Measurements from ENCODE around the gene BCCIP.

Gene BCCIP

DNA sequence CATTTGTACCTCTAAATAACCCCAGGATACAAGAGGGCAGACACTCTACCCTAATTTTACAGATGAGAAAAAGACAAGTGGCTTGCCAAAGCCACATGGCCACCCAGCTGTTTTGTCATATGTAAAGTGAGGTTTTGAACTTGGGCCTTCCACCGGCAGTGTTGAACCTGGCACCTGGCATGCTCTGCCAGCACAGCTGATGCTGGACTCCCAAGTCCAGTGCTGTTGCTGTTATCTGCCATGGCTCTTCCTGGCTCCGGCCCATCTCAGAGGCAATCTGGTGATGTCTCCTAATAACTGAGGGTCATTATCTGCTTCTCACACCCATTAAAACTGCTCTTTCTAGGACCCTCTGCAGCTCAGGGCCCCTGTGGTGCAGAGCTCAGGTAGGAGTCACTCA, 25.0 kb downstream of the BCCIP start:
- DNase-seq, result no peak

DNA sequence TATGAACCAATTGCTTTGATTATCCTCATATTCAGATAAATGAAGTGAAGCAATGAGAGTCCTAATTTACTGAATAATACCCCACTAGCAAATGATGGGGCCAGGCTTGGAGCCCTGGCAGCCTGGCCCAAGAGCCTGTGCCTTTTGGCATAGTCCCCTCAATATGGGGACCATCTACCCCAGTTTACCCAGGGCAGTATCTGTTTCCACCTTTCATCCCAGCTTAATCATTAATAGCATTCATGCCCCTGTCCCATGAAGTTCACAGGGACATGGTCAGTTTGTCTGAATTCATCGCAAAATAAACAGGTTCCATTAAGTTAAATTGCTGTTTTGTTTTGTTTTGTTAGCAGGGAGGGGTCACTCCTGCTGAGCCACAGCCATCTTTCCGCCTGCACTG, 25.5 kb downstream of the BCCIP start:
- DNase-seq, result no peak

DNA sequence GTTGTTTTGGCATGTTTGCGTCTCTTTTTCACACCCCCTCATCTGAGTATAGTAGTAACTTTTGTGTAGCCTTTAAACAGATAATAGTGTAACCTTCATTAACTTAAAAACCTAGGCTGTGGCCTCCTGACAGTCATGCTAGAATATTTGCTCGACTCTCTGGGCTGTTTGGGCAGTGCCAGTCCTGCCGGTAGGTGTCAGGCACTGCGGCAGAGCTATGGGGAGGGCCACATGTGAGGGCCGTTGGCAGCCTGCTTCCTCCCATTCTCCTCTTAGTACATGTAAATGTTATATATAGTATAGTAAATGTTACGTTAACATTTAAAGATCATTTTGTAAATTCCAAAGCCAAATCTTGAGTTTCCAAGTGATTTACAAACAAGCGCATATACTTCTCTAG, 26.1 kb downstream of the BCCIP start:
- no peak for DNase-seq

DNA sequence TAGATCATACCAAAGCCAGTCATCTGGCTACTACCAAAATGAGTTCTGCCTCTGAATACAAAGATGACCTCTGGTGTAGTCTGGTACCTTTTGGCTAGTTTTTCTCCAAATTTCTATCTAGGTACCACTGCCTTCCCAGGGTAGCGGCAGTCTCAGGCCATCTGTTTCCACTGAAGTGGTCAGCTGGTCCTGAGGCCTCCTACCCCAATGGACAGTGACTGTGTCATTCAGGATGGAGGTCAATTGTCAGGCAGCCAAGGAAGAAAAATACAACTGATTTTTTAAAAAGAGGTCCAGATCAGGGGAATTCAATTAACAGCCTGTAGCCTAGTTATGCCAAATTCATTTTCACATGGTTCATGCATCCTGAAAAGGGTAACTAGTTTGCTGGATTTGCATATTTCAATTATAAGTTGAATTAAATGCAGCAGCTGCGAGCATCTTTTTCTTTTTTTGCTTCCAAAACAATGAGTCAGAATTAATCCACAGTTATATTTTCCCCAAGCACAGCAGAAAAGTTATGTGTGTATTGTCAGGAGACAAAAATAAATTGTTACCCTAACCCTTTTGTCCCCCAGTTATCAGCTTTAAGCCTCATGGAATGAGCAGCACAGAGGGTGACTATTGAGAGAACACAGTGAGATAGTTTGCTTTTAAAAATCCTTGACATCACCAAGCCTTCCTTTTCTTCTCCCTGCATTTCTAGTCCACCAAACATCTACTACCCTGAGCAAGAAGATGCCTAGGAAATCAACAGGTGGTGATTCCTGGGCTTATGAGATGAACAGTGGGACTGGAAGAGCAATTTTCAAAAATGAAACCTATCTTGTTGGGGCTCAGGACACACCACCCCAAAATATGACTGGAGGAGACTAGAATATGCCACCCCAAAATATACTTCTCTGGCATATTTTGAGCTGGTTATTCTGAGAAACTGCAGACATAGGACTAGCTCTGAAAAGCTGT, 27.7 kb downstream of the BCCIP start:
- DNase-seq, result no peak

DNA sequence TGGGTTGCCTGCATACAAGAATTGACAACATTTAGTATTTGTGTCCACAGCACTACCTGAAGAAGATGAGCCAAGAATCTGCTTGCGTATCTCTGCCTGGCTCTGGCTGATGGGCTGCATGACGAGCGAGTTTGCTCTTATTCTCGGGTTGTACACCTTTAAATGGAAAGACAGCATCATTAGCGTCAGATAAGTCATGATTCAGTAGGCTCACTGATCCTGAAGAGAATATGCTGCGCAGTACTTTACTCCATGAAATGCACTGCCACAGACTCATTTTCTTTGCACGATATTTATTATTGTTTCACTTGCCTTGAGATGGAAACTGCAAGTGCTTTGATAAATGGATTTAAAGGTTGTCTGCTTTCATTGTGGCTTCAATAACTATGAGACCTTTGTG, 29.1 kb downstream of the BCCIP start:
- DNase-seq, result no peak

DNA sequence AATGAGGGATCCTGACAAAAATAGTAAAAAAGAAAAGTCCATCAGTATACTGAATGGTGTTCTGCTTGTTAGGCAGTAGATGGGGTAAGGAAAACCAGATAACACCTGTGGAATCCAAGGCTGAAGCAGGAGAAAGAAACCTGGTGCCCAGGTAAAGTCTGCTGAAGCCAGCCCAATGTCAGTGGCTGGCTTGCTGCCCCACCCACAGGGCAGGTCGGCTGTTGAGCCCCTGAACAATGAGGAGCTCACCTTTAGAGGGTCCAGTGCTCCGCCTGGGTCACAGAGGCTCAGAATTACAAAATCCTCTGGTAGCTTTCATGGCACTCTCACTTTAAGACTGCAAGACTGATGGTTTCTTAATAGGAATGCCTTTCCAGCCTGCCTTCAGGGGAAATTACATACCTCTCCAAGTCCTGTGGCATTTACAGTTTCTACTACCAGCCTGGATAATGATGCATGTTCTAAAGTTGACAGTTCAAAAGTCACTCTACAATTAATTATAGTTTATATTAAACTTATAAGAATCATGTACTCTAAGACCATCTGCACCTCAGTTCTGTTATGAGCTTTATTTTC, 33.9 kb downstream of the BCCIP start:
- no peak for DNase-seq

DNA sequence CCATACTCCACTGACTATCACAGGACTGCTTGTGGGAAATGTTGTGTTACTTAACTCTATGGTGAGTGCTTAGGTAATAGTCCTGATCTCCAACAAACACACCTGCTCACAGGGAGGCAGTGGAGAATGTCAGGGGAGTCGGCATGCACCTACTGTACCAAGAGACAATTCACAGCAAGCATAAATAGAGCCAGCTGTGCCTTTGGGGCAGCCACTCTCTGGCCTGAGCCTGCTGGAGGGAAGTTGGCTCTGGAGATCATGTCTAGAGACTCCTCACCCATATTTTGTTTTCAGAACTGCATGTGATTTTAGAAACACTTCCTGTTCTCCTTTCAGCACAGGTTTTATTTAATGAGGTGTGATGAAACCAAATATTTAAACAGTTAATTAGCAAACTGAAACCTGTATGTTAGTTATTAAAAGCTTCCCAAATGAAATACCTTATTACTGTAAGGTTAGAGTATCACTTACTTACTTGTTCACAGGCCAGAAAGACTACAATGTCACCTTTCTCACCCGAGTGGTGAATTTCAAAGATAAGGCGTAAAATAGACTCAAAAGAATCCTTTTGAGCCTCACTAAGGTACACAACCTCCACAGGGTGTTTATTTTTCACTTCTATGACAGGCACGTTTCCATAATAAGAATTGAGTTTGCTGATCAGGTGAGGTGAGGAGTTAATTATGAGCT, 35.9 kb downstream of the BCCIP start:
- DNase-seq, result no peak

DNA sequence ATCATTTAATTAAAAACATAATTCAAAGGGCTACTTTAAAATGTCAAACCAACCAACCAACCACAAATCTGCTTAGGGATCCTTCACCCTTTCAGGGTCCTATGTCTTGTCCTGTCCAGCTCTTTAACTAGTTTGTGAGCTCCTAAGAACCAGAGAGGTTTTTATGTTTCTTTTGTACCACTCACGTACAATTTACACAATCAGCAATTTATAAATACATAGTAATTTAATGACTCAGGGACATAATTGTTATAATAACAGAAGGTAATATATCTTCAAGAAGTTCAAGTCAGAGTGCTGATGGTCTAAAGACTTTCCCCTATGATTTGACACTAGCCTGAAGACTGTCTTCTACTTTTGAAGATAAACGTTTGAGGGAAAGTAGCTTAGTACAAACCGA, 41.8 kb downstream of the BCCIP start:
- no peak for DNase-seq

DNA sequence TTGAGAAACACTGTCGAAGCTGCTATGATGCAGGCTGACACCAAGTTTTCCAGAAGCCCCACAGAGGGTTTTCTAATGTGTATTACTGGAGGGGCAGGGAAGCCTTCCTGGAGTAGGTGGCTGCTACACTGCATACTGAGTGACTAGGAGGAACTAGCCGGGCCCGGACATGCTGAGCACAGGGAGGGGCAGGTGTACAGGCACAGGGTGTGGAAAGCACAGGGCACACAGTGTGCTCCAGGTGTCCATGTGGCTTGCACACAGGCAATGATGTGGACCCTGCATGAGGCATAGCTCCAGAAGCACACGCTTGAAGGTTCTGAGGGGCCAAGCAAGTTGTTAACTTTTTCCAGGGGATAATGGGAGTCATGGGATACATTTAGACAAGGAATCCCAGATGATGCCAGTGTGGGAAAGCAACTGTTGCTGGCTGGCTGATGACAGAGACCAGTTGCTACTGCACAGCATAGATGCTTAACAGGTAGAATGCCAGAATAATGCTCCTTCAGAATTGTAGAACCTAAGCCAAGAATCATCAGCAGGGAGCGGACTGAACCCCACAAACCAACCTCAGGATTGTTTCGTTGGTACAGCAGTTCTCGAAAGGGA, 43.2 kb downstream of the BCCIP start:
- DNase-seq, result no peak

DNA sequence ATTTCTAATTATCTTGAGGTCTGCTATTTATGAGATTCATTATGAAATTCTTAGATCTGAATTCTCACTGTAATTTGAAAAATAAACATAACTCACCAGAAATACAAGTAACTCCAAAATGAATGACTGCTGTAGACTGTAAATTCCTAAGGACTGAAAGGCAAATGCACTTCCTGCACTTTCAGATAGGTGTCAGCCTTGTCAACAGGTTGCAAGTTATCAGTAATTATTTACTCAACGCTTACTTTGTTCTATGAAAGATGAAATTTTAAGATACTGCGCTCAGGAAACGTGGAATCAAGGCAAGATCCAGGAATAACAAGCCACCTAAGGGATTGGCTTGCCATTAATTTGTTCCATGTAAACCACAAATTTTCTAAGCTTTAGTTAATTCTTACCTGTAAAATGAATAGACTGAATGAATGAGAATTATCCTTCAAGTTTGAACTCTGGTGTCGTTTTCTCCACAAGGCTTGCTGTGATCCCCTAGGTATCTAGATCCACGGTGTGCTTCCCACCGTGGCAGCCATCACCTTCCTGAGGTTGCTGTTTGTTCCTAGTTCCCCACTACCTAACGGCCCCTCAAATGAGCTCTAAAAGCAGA, 45.1 kb downstream of the BCCIP start:
- peak; percentile 13 for DNase-seq

DNA sequence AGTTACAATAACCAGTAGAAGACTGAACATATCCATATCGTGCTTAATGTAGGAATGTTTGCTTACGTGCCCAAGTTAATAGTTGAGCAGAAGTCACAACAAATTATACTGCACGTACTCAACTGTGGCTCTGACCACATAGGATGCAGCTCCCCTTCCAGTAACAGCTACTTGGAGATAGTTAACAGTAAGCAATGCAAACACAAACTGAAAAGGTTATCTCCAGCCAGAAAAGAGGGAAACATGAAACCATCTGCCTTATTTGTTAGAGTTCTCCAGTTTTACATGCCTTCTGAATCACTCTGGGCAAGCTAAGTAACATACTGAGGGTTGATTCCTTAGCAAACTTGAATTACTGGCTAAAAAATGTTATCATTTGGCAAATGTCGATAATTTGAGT, 48.0 kb downstream of the BCCIP start:
- no peak for DNase-seq

DNA sequence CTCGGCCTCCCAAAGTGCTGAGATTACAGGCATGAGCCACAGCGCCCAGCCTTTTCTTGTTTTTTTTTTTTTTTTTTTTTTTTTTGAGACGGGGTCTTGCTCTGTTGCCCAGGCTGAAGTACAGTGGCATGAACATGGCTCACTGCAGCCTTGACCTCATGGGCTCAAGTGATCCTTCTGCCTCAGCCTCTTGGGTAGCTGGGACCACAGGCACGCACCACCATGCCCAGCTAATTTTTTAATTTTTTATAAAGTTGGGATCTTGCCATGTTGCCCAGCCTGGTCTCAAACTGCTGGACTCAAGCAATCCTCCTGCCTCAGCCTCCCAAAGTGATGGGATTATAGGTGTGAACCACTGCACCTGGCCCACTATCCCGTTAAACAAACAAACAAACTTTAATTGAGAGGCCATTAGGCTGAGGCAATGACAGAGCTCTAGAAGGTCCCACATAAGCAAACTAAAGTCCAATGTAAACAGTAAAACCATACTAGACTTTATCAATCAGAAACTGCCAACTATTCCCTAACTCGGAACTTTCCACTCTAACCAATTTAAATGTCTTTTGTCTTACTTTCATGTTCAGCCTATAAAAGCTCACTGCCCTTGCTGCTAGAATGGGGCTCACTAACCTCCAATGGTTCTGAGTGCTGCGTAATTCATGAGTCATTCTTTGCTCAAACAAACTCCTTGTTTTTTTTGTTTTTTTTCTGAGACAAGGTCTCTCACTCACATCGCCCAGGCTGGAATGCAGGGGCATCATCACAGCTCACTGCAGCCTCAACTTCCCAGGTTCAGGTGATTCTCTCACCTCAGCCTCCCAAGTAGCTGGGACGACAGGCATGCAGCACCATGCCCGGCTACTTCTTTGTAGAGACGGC, 55.9 kb downstream of the BCCIP start:
- no peak for DNase-seq

DNA sequence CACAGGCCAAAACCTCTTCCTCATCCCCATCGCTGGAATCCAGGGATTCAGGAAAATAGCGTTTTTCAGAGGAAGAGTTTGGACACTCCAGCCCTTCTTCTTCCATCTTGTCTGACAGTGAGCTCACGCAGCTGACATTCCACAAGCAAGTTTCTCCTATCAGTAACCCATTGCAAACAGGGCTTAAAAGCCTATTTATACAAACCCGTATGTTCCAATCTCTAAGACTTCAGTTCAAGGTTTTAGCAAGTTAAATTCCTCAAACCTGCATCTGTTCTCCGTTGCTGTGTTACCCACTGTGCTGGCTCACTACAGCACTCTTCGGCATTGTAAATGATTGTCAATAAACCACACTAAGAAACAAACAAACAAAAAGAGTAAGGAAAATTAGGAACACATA, 57.4 kb downstream of the BCCIP start:
- DNase-seq, result no peak

DNA sequence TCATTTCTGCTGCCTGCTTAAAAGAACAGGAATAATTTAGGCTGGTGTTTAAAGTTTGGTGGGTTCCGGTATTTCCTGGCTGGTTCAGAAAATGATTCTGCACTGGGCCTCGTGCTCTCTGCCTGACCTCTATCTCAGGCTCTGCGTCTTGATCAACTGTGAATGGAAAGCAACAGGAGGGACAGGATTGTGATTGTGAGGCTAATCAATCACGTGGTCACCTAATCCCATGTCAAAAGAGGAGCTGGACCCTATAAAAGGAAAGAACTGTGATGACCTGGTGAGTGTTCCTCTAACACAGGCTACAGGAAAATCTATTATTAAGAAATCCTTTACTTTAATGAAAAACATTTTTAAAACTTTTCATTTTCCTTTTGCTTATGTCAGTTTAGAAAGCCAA, 57.8 kb downstream of the BCCIP start, which contains the start of gene DHX32:
Gene DHX32 (minus strand): TSS at position 101 of the 400 bp plus-strand sequence. CDS start 468 bp downstream, outside the sequence.
- DNase-seq, result no peak

DNA sequence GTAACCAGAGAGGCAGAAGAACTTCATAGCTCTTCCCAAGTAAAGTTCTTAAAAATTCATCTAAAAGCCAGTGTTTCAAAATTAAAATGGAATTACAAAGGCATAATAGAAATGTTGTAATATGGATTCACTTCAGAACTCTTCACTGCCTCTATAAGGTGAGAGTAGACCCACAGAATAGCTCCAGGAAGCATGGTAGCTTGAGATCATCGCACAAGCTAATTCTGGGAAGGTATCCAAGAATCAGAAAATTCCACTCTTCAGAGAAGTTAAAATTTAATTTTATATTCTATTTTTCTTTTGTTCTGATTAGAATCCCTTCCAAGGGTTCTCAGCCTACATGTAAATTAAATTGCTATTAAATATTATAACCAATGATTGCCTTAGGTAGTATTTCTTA, 59.2 kb downstream of the BCCIP start:
- DNase-seq, result no peak

DNA sequence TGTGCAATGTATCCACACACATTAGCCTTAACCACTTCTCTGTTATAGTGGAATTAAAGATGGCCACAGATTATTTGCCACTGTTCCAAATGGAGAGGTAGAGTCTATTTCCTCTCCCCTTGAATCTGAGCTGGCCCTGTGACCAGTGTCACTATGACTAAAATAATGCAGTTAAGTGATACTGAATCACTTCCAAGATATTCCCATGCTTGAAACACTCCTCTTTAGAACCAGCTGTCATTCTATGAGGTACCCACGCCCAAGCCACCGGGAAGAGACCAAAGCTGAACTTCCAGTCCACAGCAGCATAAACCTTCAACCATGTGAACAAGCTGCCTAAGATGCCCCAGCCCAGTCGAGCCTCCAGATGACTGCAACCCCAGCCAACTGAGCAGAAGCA, 59.9 kb downstream of the BCCIP start:
- DNase-seq, result no peak
